ENCODE data around the gene RLBP1. TPM values are rescaled to one million over a fixed set of nuclear protein-coding genes. Genes with fewer than 3 reads are reported as not detected.

The RLBP1 gene
- total RNA-seq, 1 donor from 2014 or later, result not detected

DNA sequence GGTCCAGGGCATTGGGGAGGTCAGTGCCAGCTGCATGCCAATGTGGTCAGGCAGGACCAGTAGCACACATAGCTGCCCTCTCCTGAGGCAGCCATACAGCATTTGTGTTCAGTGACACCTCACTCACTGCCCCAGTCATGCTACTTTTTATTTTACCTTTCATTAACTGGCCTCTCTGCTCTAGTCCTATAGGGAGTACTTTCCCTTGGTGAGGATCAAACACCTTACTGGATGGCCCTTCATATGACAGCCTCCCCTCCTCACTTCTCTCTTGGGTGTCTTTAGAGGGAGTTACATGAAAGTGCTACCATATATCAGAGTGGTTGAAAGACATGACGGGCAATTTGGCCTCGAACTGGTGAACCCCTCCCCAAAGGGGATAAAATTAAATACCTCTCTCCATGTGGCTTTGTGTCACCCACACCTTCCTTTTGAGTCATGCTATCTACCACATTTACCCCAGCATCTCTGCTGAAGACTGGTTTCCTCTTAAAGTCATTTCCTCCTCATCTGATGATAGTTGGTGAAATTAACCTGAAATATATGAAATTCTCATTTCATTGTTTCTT, 17.6 kb downstream of the RLBP1 start:
- TF ChIP-seq, protein P1, sequence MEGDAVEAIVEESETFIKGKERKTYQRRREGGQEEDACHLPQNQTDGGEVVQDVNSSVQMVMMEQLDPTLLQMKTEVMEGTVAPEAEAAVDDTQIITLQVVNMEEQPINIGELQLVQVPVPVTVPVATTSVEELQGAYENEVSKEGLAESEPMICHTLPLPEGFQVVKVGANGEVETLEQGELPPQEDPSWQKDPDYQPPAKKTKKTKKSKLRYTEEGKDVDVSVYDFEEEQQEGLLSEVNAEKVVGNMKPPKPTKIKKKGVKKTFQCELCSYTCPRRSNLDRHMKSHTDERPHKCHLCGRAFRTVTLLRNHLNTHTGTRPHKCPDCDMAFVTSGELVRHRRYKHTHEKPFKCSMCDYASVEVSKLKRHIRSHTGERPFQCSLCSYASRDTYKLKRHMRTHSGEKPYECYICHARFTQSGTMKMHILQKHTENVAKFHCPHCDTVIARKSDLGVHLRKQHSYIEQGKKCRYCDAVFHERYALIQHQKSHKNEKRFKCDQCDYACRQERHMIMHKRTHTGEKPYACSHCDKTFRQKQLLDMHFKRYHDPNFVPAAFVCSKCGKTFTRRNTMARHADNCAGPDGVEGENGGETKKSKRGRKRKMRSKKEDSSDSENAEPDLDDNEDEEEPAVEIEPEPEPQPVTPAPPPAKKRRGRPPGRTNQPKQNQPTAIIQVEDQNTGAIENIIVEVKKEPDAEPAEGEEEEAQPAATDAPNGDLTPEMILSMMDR (IDR thresholded peaks at IDR 0.05; ENCODE audit: insufficient read depth, low read length, severe bottlenecking), result no peak
- Histone ChIP-seq H3K36me3 (ENCODE audit: control insufficient read depth, insufficient read depth, low read length) (no peaks in the 10 kb centered on the region), H3K4me3 (ENCODE audit: low read depth, low read length) (no peak overlapping the region), H3K27me3 (ENCODE audit: control insufficient read depth, insufficient read depth, low read length) (no peaks in the 10 kb centered on the region)
- DNase-seq (ENCODE audit: low read depth) (no peak), FAIRE-seq (no peak)

DNA sequence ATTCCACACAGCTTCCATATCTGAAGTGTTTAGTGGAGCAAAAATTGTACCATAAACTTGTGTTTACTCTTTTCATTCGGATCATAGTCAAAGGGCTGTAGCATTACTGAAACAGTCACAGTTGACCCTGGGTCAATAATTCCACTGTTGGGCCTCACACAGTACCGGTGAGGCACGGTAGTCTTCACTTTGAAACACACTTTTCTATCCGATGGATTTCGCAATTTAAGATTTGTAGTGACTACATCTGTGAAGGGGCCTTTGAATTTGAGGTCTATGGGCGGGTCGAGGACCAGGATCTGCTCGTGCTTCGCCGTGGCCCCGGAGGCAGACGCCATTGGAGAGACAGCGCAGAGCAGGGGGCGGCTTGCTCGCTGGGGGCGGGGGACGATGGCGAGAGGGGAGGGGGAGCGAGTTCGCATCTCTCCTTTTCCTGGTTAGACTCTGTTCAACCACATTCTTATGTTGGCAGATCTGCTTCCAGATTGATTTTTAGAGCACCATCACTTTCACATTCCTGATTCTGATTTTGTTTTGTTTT, 19.8 kb downstream of the RLBP1 start:
- FAIRE-seq (no peak), DNase-seq (ENCODE audit: low read depth) (no peak)
- no peaks in the 10 kb centered on the region for H3K27me3 ChIP-seq (ENCODE audit: control insufficient read depth, insufficient read depth, low read length)
- TF ChIP-seq, protein P1 (IDR thresholded peaks at IDR 0.05; ENCODE audit: insufficient read depth, low read length, severe bottlenecking), result no peak
- H3K4me3 ChIP-seq (ENCODE audit: low read depth, low read length), result no peak overlapping the region
- H3K36me3 ChIP-seq (ENCODE audit: control insufficient read depth, insufficient read depth, low read length), result no peaks in the 10 kb centered on the region

DNA sequence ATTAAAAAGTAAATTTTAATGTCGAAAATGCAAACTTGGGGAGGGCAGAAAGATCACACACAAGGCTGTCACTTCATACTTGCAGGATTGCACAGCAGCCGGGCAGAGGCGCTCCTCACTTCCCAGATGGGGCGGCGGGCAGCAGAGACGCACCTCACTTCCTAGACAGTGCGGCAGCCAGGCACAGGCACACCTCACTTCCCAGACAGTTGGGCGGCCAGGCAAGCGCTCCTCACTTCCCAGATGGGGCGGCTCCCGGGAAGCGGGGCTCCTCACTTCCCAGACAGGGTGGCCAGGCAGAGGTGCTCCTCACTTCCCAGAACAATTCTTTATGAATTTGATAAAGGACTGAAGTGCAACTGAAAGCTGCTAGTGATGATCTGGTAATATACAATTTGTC, 21.2 kb downstream of the RLBP1 start:
- H3K4me3 ChIP-seq (ENCODE audit: low read depth, low read length), result no peak overlapping the region
- H3K36me3 ChIP-seq (ENCODE audit: control insufficient read depth, insufficient read depth, low read length), result no peaks in the 10 kb centered on the region
- DNase-seq (ENCODE audit: low read depth) (no peak), FAIRE-seq (no peak)
- TF ChIP-seq, protein P1 (IDR thresholded peaks at IDR 0.05; ENCODE audit: insufficient read depth, low read length, severe bottlenecking), result no peak
- no peaks in the 10 kb centered on the region for H3K27me3 ChIP-seq (ENCODE audit: control insufficient read depth, insufficient read depth, low read length)

DNA sequence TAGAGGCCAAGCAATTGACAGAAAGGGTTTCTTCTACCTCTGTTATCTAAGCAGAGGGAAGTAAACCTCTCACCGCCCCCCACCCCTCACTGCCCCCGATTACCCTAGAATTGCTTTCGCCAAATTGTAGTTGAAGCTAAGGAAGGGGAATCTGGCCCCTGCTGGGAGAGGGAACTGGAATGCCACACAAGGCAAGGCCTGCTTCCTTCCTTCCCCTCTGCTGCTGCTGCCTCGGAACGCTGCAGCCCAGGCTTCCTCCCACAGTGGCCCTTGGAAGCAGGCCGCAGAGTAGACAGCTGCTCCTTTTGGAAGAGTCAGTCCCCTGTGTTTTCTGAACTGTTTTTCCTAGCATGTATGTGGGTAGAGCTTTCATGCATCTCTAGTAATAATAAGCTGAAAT, 21.6 kb downstream of the RLBP1 start:
- Histone ChIP-seq H3K36me3 (ENCODE audit: control insufficient read depth, insufficient read depth, low read length) (no peaks in the 10 kb centered on the region), H3K4me3 (ENCODE audit: low read depth, low read length) (no peak overlapping the region), H3K27me3 (ENCODE audit: control insufficient read depth, insufficient read depth, low read length) (no peaks in the 10 kb centered on the region)
- TF ChIP-seq, protein P1 (IDR thresholded peaks at IDR 0.05; ENCODE audit: insufficient read depth, low read length, severe bottlenecking), result no peak
- FAIRE-seq, result no peak
- no peak for DNase-seq (ENCODE audit: low read depth)

DNA sequence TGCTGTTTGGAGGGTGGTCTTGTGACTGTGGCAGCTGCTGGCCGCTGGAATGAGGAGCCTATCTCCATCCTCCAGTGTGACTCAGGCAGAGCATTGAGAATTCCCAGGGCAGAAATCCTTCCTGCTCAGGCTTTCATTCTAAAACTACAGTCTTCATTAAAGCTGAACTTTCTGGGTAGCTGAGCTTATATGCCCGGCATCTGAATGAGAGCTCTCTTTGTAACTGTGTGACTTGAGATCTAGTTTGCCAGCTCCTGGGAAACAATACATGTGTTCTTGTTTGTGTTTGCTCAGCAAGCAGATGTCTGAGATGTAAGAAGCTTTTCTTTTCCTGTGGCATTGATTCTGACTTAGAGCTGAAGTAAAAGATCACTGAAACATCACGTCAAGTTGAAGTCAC, 22.4 kb downstream of the RLBP1 start:
- no peak for DNase-seq (ENCODE audit: low read depth)
- Histone ChIP-seq H3K36me3 (ENCODE audit: control insufficient read depth, insufficient read depth, low read length) (no peaks in the 10 kb centered on the region), H3K27me3 (ENCODE audit: control insufficient read depth, insufficient read depth, low read length) (no peaks in the 10 kb centered on the region), H3K4me3 (ENCODE audit: low read depth, low read length) (no peak overlapping the region)
- no peak for FAIRE-seq
- TF ChIP-seq, protein P1 (IDR thresholded peaks at IDR 0.05; ENCODE audit: insufficient read depth, low read length, severe bottlenecking), result no peak

DNA sequence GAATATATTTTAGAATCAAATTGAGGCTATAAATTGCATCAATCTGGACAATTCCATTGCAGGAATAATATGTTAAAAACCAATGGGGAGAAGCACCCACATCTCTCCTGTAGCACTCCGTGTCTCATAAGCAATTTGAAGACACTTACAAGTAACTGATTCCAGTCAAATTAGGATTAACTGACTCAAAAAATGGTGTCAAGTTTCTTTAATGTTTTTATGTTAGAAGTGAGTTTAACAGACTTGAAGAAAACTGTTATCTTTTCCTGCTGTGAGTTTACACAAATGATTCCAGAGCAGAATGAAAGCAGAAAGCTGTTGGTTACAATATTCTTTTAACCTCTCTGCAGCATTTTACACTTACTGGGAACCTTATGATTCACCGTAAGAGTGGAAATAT, 23.2 kb downstream of the RLBP1 start:
- no peaks in the 10 kb centered on the region for H3K27me3 ChIP-seq (ENCODE audit: control insufficient read depth, insufficient read depth, low read length)
- no peaks in the 10 kb centered on the region for H3K36me3 ChIP-seq (ENCODE audit: control insufficient read depth, insufficient read depth, low read length)
- DNase-seq (ENCODE audit: low read depth) (no peak), FAIRE-seq (no peak)
- TF ChIP-seq, protein P1 (IDR thresholded peaks at IDR 0.05; ENCODE audit: insufficient read depth, low read length, severe bottlenecking), result no peak
- no peak overlapping the region for H3K4me3 ChIP-seq (ENCODE audit: low read depth, low read length)
